Activated effector memory CD4-positive, alpha-beta T cell treated with Interleukin-2 at 50 U/mL for 16 hours (primary cell): ENCODE measurements around the gene NDUFS2.

ENCODE experiments used
- DNase-seq: peaks from one replicate; pipeline ENCODE4 v3.0.0-alpha.2; 2020

NDUFS2 gene

DNA sequence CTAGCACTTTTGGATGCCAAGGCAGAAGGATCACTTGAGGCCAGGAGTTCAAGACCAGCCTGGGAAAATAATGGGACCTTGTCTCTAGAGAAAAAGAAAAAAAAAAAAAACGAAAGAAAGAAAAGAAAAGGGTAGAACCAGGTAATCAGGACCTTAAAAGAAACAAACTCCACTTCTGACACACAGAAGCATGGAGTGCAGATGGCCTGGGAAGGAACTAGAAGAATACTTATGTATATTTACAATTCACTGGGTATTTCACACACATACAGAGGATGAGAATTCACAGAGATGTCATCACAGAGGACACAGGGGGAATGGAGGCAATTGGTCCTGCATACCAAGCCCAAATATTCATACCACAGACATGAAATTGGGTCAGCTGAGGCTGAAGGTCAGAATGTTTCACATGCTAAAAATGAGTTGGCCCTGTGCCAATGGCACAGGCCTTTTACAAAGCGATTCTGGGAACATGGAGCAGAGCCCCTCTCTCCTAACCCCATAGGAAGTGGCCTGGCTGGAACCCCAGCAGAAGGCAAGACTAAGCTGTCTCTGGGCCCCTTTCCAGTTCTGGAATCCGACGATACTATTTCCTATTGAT lies 29.3 kb upstream of the NDUFS2 start:
- DNase-seq: no peak

DNA sequence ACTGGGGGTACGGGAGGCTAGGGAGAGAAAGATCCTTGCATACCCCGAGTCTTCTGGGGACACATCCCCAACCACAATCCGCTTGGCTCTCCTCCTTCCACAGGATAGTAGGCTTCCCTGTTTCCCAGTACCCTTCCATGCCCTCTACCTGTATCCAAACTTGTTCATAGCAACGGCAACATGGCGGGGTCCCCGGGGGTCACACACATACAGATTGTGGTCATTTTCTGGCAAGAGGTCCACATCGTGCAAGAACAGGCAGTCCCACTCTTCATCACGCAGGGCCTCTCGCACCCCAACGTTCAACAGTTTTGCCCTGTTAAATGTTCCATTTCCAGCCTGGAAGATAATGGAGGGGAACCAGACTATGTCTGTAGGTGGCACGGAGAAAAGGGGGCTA lies 28.5 kb upstream of the NDUFS2 start:
- no peak for DNase-seq

DNA sequence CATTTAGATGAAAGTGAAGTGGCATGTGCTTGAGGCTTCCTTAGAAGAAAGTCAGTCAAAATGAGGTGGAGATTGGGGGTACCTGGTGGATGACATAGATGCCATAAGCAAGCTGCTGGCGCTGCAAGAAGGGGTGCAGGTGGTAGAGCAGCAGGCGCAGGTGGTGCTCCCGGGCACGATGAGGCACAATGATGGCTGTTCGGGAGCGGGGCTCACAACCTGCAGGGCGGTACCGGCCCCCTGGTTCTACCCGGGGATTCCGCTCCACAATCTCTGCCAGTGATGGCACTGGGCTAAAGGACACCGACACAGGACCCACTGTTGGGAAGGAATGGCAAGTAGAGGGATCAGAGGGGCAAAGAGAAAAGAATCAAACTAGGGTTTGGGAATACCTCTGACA lies 27.3 kb upstream of the NDUFS2 start:
- DNase-seq: no peak

DNA sequence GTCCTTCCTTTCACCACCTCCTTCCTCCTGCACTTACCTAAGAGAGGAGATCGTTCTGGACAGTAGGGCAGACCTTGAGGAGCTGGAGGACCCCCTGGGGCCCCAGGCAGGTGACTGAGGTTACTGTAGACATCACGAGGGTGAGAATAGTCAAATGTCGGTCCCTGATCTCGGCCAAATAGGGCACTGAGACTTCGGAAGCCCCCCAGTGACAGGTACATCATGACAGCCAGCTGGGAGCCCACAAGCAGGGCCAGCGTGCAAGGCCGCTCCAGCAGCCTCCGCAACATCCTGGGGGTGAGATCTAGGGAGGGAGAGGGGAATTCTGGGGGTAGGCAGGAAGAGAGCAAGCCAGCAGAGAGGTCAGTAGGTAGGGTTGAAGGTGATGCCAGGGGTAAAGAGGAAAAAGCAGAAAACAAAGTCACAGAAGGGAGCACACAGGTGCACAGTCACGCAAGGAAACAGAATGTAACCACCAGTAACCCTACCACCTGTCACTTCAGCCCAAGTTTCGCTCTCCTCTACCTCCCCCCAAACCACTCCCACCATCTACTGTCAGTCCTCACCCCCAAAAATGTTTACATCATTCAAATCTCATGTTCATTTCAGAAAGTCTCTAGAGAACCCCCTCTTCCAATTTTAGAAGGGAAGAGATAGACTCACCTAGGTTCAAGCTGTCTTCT lies 26.3 kb upstream of the NDUFS2 start:
- DNase-seq: no peak

DNA sequence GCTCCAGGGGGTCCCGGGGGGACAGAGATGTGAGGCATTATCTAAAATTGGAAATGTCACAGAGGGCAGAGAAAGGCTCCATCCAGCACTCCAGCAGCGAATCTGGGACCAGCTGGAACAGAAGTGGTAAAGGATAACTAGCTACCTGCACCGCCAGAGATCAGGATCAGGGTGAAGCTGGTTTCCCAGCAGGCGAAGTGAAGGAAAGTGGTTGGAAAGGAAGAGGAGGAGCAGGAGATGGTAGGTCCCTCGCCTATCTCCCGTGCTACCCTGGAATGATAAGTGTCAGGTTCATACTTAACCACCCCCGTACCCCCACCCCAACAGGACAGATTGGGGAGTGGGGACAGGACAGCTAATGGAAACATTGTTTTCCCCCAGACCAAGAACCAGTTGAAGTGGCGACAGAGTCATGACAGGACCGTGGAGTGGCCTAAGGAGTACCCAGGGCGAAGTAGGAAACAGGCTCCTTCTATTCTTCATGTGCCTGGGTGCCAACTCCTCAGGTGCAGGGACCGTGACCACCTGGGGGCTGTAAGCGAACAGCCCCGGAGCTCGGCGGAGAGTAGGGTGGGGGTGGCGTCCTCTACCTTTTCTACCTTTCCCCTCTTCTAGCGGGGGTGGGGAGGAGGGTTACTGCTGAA lies 25.6 kb upstream of the NDUFS2 start:
- DNase-seq: no peak

DNA sequence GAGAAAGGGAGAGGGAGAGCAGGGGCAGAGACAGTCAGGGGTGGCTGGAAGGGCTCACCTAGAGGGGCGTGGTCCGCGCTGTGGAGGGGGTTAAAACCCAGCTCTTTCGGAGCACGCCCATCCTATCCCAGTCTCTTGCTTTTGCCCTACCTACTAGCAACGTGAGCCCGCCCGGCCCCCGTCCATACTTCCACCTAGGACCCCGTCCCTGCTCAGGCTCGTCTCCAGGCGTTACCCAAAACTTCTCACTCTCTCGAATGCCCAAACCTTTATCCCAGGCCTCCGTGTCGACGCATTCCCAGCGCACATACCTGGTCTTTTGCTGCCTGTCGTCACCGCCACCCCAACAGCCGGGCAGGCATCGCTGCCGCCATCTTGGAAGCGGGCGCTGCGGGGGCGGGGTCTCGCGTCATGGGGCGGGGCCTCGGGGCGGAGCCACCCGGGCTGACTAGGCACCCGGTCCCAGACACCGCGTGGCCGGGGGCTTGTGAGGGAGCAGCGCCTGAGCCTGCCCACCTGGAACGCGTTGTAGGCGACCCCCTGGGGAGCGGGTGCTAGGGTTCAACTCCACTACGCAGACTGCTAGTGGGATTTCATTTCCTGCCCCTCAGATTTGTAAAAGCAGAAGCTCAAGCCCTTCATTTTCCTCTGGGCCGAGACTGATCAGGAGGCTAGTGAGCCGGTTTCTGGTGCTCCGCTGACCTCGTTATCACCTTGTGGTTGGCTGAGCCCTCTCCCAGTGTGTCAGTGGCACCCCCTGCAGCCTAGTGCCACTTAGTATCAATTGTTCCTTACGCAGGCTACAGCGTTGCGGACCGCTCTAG lies 24.8 kb upstream of the NDUFS2 start, which contains the start of gene B4GALT3:
Gene B4GALT3, minus strand, starts transcription at position 396 of the 824 bp plus-strand sequence. CDS start 1,447 bp downstream, outside the sequence.
- peak; percentile 92 for DNase-seq

DNA sequence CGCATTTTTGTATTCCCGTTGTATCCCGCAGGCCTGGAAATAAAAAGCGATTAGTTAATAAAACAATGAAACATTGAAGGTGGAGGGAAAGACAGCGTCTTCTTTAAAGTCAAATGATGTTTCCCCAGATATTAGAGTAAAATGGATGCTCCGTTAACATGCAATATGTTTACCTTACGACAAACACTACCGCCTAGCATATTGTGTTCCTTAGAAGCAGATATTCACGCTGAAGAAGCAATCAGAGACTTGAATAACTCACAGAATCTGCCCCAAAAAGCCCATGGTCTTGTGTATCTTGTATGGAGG lies 24.3 kb upstream of the NDUFS2 start:
- no peak for DNase-seq

DNA sequence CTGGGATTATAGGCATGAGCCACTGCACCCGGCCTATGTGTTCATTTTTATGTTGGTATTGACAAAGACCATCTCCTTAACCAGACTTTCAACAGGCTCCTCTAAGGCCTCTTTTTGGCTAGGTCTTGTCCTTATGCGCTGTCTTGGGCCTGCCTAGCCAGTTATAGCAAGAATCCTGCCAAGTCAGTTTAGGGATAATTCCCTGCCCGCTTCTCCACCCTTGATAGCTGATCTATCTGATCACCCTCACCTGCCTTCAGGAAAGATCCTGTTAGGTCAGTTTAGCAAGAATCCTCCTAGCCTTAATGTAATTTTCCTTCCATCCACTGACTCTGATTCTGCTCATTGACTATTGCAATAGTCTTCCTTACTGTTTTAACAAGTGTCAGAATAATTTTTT lies 22.5 kb upstream of the NDUFS2 start:
- DNase-seq: no peak

DNA sequence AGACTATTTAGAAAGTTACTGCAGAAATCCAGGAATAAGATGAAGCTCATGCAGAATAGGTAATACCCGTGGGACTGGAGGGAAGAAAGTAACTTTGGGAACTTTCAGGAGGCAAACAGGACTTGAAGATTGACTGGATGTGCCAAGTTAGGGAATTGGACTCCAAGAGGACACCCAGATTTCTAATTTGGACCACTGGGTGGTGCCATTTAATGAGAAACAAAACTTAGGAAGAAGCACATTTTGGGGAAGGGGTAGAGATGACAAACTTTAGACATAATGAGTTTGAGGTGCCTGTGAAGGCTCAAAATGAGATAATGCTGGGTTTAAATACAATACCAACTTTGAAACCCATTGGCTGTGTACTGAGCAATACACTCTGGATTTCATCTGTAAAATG lies 21.5 kb upstream of the NDUFS2 start:
- DNase-seq: no peak

DNA sequence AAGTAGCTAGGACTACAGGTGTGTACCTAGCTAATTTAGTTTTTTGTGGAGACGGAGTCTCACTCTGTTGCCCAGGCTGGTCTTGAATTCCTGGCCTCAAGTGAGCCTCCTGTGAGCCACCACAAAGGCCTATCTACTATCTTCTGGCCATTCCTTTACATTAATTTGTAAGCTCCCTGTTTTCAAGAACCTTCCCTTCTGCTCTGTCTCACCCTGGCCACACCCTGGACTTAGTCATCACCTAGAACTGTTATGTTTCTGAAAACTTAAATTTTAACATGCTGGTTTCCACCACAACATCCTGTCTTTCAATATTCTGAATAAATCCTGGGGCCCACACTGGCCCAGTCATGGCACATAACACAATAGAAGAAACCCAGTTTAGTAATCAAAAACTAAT lies 20.0 kb upstream of the NDUFS2 start:
- peak; percentile 51 for DNase-seq

DNA sequence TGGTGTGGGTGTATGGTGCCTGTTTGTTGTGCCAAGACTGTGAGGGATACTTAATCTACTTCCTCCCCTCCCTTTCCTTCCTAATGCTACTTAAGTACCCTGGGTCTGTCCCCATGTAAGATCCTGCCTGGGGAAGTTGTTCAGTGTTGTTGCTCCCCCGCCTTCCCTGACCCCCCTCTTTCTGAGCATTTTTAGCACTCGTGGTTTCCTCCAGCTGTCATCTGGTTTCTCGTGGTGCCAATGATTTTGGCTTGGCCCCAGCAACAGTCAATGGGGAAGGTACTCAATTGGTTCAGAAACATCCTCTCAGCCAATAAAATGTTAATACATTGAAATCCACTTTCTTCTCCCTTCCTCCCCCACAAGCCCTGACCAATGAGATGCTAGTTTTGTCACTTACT lies 16.9 kb upstream of the NDUFS2 start:
- peak; percentile 71 for DNase-seq

DNA sequence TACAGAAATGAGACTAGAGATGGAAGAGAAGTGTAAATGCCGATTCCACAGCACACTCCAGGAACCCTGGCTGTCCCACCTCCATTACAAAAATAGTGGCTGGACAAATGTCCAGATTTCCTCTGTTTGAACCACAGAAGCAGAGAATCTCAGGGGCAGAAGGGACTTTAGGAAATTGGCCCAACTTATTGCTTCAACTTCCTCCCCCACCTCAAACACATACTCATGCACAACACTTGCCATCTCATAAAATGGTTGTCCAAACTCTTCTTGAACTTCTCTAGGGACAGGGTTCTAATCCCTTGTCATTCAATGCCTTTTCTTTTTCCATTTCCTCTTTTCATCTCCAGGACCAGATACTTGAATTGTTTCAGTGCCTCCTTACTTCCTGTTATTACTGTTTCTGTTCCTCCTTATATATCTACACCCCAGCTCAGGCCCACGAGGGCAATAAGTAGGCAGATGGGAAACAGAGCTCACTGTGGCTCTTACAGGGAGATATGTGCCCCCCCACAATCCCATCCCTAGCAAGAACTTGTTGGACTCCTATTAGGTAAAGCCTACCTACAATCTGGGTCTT lies 16.3 kb upstream of the NDUFS2 start:
- DNase-seq: no peak

DNA sequence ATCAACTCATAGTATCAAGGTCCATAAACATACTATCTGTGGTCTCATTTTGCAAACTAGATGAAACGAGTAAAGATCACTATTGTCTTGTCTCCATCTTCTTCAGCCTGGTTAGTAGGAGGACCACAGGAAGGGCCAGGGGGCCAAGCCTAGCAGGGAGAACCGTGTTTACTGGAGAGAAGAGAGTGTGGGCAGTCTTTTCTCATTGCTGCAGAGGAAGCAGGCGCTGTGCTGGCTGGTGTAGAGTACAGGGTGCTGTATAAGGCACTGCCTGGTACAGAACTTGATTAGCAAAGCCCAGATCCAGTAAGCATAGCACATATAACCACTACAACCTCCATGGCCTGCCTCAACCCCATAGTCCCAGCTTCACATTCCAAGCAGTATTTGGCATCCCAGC lies 14.9 kb upstream of the NDUFS2 start:
- no peak for DNase-seq

DNA sequence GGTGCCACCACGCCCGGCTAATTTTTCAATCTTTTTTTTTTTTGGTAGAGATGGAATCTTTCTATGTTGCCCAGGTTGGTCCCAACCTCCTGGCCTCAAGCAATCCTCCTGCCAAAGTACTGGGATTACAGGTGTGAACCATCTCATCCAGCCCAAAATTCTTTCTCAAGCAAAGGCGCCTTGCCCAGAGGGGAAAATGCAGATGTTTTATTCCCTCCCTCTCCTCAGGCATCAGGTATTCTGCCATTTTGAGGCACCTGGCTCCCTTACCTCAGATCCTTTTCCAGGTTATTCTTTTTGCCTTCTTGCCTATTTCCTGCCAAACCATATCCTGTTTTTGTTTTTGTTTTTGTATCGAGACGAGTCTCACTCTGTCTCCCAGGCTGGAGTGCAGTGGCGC lies 13.8 kb upstream of the NDUFS2 start:
- no peak for DNase-seq

DNA sequence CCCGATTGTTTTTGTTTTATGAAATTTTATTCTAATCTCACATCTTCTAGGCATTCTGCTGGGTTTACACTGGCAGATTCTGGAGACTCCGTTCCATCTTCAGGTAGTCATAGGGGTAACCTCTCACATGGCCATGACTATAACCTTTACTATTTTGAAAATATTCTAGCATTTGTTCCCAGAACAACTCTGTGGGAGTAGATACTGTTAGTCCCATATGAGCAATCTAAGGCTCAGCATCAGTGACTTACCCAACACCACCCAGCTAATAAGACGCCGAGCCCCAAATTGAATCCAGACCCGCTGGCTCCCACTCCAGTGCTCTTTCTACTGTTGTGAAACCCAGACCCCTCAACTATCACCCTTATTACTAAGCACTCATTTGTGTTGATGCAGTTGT lies 13.1 kb upstream of the NDUFS2 start:
- DNase-seq: no peak

DNA sequence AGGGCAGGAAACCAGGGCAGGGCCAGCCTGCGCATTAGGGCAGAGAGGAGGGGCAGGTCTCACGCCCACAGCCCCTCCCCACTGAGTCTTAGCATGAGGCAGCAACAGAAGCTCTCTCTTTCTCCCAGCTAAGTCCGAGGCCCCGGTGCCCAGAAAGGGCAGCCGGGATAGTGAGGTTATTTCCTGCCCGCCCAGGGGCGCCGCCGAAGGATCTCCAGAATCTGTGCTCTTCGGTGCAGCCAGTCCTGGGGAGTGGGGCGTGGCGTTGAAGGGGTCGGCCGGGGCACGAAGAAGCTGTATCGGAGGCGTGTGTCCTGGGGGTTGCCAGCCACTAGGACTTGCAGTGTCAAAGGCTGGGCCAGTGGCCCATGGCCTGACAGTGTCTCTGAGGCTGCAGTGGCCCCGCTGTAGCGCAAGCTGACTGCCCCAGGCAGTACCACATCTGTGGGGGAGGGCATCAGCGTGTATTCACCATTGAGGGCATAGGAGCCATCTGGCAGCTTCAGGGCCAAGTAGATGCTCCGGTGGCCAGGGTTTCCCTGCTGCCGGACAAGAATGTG lies 11.1 kb upstream of the NDUFS2 start:
- DNase-seq: no peak

DNA sequence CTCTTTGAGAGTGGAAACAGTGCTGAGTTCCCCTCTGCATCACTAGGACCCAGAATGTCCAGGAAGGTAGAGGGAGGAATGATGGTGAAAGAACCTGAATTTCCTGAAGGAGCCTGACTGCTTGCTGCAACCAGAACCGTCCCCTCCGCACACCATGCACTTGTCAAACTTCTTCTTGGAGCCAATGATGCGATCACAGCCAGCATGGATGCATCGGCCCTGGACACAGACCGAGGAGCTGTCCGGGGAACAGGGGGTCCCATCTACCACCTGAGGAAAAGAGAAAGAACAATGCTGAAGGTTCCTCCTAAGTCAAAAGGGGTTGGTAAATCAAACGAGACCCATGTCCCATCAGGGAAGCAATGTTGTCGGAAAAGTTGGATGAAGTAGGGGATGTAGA lies 10.2 kb upstream of the NDUFS2 start:
- DNase-seq: no peak

DNA sequence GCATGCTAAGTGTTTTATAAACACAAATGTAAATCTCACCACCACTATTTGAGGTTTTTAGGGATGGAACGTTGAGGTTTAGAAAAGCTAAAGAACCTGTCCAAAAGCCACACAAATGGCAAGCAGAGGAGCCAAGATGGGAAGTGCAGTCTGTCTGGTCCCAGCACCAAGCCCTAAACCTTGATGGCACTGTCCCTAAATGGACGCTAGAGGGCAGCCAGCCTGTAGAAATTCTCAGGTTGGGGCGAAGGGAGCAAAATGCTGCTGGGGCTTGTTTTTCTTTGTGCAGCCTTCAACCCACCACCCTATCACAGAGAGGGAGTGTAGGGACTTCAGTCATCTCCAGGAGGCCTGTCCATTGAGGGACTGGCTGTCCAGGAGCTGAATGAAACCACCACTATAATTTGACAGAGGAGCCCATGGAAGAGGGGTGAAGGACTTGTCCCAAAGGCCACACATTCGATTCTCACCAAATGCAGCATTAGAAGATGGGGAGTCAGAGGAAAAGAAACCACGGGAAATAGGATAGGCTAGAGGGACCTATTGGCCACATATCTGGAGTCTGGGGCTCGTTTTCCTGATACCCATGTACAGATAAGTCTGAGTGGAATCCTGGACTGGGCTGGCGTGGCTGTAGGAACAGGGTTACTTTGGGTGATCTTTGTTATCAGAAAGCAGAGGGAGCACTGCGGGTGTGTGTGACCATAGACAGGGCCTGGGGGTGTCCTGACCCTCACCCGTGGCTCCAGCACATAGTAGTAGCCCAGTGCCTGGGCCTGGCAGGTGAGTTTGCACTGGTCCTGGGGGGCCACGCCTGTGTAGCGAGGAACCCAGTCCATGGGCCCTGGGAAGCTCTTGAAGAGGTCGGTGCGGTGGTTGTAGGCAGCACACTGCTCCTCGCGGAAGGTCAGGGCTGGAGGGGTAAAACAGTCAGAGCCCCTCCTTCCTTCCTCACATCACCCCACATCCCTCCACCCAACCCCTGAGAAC lies 9.4 kb upstream of the NDUFS2 start:
- peak; percentile 57 for DNase-seq

DNA sequence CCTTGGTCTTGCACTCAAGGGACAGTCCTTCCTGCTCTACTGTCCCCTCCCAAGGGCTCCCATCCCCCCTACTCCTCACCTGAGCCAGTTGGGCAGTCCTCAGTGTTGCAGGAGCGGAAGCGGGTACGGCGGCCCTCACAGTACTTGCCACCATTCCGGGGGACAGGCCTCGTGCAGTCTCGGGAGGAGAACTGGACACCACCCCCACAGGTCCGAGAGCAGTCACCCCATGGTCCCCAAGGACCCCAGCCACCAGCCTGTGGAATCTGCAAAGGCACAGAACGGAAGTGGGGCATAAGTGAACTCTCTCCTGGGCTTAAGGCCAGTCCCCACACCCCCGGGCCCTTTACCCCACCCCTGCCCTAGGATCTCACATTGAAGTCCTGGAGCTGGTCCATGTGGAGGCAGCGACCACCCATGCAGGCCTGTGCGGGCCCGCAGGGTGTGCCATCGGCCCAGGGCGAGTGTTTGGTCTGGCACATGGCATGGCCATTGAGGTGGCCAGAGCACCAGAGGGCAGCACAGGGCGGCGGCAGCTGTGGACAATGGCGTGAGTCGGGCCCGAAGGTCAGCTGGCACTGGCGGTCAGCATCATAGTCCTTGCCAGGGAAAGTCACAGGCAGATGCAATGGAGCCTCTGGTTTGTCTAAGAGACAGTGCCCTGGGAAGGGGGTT lies 8.5 kb upstream of the NDUFS2 start:
- DNase-seq: no peak

DNA sequence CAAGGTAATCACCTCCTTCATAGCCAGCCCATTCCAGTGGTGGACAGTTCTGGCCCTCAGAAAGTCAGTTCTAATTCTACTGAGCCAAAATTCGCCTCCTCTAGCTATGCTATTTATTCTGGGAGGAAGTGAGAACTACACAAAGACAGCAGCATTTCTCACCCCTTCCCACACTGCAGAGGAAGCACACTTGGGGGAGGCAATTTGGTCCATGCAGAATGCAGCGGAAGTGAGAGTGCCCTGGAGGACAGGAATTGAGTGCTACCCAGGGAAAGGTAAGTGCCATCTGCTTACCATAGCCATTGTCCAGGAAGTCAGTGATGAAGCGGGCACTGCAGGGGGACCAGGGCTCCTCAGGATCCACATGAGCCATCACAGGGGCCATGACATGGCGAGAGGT lies 7.0 kb upstream of the NDUFS2 start:
- no peak for DNase-seq

DNA sequence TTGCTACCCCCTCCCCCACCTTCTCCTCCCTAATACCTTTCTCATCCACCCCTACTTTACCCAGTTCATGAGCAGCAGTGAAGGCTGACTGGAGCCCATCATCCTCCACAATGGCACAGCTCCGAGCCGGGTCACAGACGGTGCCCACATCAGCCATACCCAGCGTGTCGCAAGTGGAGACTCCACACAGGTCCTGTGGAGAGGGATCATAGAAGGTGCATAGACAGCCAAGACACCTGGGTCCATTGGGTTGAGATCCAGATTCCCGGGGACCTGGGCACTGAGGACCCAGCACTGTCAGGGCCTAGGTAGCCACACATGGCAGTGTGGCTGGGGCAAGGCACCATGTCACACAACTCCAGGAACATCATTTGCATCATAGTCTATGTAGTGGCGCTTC lies 6.1 kb upstream of the NDUFS2 start:
- DNase-seq: no peak
